Mammary epithelial cell (primary cell): ENCODE results near the gene RPGR.

Experiments
- CTCF ChIP-seq, 2 donors: IDR thresholded peaks in 1 of 2; conservative IDR thresholded peaks in 1 of 2; 2 replicates each; pipeline ENCODE4 v1.5.1; 2011 to 2012; ENCODE audit warnings: inconsistent platforms in 2 of 2, low read length in 2 of 2, mild to moderate bottlenecking in 2 of 2, control low read depth in 1 of 2, low read depth in 1 of 2; ENCODE audit not compliant: insufficient read depth in 1 of 2; ENCODE audit errors: extremely low read depth in 1 of 2
- EZH2 ChIP-seq: IDR thresholded peaks from 2 replicates; pipeline ENCODE4 v1.6.1; 2012; ENCODE audit warnings: low read length, inconsistent platforms, borderline replicate concordance

DNA sequence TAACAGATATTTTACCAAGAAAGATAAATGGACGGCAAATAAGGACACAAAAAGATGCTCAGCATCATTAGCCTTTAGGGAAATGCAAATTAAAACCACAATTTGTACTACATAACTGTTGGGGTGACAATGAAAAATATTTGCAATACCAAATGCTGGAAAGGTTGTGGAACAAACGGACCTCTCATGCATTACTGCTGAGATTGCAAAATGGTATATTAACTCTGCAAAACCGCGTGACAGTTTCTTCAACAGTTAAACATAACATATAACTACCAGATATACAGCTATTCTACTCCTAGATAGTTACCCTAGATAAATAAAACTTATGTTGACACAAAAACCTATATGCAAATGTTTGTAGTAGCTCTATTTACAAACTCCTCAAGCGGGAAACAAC is 18.8 kb upstream of the RPGR start:
- TF ChIP-seq CTCF (conservative IDR thresholded peaks at IDR 0.05 in 1 of 2, IDR thresholded peaks at IDR 0.05 in 1 of 2; ENCODE audit: extremely low read depth in 1 of 2, insufficient read depth in 1 of 2, low read depth in 1 of 2, low read length in 2 of 2) = no peak
- no peak for TF ChIP-seq EZH2
